ENCODE measurements around the gene FAM81B. TPM values are rescaled to one million over a fixed set of nuclear protein-coding genes. Genes with fewer than 3 reads are reported as not detected.

Gene FAM81B
- total RNA-seq, 1 experiment from 2014 or later, result not detected

GRCh38 chr5:95446560-95447221 lies 55.5 kb downstream of the FAM81B start:
- no peak overlapping the region for H3K27ac ChIP-seq (ENCODE audit: low read depth, low read length, poor library complexity, severe bottlenecking)
- BruUV-seq (replicated peaks), result no TSS peak
- no peak for DNase-seq (ENCODE audit: low spot score)
- no peak for TF ChIP-seq EZH2 (IDR thresholded peaks at IDR 0.05; ENCODE audit: borderline replicate concordance, low read depth, low read length, poor library complexity, severe bottlenecking)
- TF ChIP-seq CTCF (conservative IDR thresholded peaks at IDR 0.05; ENCODE audit: low read depth, low read length), result no peak
- H3K4me3 ChIP-seq (ENCODE audit: low read depth, low read length, poor library complexity, severe bottlenecking), result no peak overlapping the region
- intact Hi-C loops (cut with micrococcal nuclease; ENCODE audit: unreplicated experiment), result no loop called here
- ChIA-PET CTCF (no interaction called here), POLR2A (ENCODE audit: low non-redundant PET) (no interaction called here)
- H3K36me3 ChIP-seq (ENCODE audit: insufficient read depth, low read length, poor library complexity, severe bottlenecking), result no peaks in the 10 kb centered on the region
- H3K9me3 ChIP-seq (ENCODE audit: low read depth, low read length, poor library complexity, severe bottlenecking), result no peaks in the 10 kb centered on the region
- no peaks in the 10 kb centered on the region for H3K27me3 ChIP-seq (replicated peaks; ENCODE audit: insufficient read depth, low read depth, low read length, poor library complexity)
- H3K4me1 ChIP-seq (ENCODE audit: insufficient read depth, low read length, poor library complexity, severe bottlenecking), result no peaks in the 10 kb centered on the region

GRCh38 chr5:95447961-95448360 lies 56.8 kb downstream of the FAM81B start:
- TF ChIP-seq CTCF (conservative IDR thresholded peaks at IDR 0.05; ENCODE audit: low read depth, low read length) (no peak), EZH2 (IDR thresholded peaks at IDR 0.05; ENCODE audit: borderline replicate concordance, low read depth, low read length, poor library complexity, severe bottlenecking) (no peak)
- Histone ChIP-seq H3K36me3 (ENCODE audit: insufficient read depth, low read length, poor library complexity, severe bottlenecking) (no peaks in the 10 kb centered on the region), H3K4me3 (ENCODE audit: low read depth, low read length, poor library complexity, severe bottlenecking) (no peak overlapping the region), H3K4me1 (ENCODE audit: insufficient read depth, low read length, poor library complexity, severe bottlenecking) (no peaks in the 10 kb centered on the region), H3K9me3 (ENCODE audit: low read depth, low read length, poor library complexity, severe bottlenecking) (no peaks in the 10 kb centered on the region), H3K27me3 (replicated peaks; ENCODE audit: insufficient read depth, low read depth, low read length, poor library complexity) (no peaks in the 10 kb centered on the region), H3K27ac (ENCODE audit: low read depth, low read length, poor library complexity, severe bottlenecking) (no peak overlapping the region)
- no peak for DNase-seq (ENCODE audit: low spot score)
- ChIA-PET CTCF (no interaction called here), POLR2A (ENCODE audit: low non-redundant PET) (no interaction called here)
- intact Hi-C loops (cut with micrococcal nuclease; ENCODE audit: unreplicated experiment), result no loop called here
- BruUV-seq (replicated peaks), result no TSS peak

GRCh38 chr5:95448789-95449188 lies 57.6 kb downstream of the FAM81B start:
- ChIA-PET POLR2A (ENCODE audit: low non-redundant PET) (no interaction called here), CTCF (no interaction called here)
- BruUV-seq (replicated peaks), result no TSS peak
- no peaks in the 10 kb centered on the region for H3K27me3 ChIP-seq (replicated peaks; ENCODE audit: insufficient read depth, low read depth, low read length, poor library complexity)
- H3K4me1 ChIP-seq (ENCODE audit: insufficient read depth, low read length, poor library complexity, severe bottlenecking), result no peaks in the 10 kb centered on the region
- intact Hi-C loops (cut with micrococcal nuclease; ENCODE audit: unreplicated experiment), result no loop called here
- H3K9me3 ChIP-seq (ENCODE audit: low read depth, low read length, poor library complexity, severe bottlenecking), result no peaks in the 10 kb centered on the region
- no peaks in the 10 kb centered on the region for H3K36me3 ChIP-seq (ENCODE audit: insufficient read depth, low read length, poor library complexity, severe bottlenecking)
- DNase-seq (ENCODE audit: low spot score), result no peak
- no peak overlapping the region for H3K4me3 ChIP-seq (ENCODE audit: low read depth, low read length, poor library complexity, severe bottlenecking)
- no peak overlapping the region for H3K27ac ChIP-seq (ENCODE audit: low read depth, low read length, poor library complexity, severe bottlenecking)
- TF ChIP-seq EZH2 (IDR thresholded peaks at IDR 0.05; ENCODE audit: borderline replicate concordance, low read depth, low read length, poor library complexity, severe bottlenecking), result no peak
- TF ChIP-seq CTCF (conservative IDR thresholded peaks at IDR 0.05; ENCODE audit: low read depth, low read length), result no peak

Data from A673 (cell line).